ENCODE measurements around the gene ZNF300. TPM values are rescaled to one million over a fixed set of nuclear protein-coding genes. Genes with fewer than 3 reads are reported as not detected.
A peak's percentile ranks its signal among the peaks of the same experiment; 100 is the strongest.

ZNF300 gene
- total and polyA plus RNA-seq, 4 donors, result 0.28 to 0.84 (median 0.56) TPM

DNA sequence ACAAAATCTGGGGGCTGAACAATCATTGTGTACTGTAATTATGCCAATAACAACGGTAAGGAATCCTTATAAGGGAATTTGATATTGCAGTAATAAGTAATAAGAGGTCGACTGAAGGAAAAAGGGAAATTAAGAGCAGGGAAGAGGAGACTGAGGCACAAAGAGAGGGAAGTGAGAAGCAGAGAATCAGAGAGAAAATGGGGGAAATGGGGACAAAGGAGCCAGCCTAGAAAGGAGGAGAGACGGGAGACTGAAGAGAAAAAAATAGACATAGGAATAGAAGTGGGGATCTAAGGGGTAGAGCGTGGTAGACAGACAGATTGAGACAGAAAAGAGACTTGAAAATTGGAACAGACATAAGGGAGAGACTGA, 518 bp upstream of the ZNF300 start:
- WGBS, result 26% methylated on average over 4 of the region's 4 CpGs
- Histone ChIP-seq H3K4me3 (ENCODE audit: low read depth in 1 of 3, low read length in 3 of 3) (peak overlapping the region; percentile 40 to 62 (median 51)), H3K4me1 (ENCODE audit: control insufficient read depth in 4 of 4, insufficient read depth in 4 of 4, low read length in 3 of 4) (peaks cover 0 to 7% (median 2%) of the 10 kb centered on the region in 4 donors), H3K27me3 (ENCODE audit: control insufficient read depth in 4 of 4, insufficient read depth in 4 of 4, low read length in 3 of 4) (no peaks in the 10 kb centered on the region), H3K36me3 (ENCODE audit: control insufficient read depth in 4 of 4, insufficient read depth in 3 of 4, low read depth in 1 of 4, low read length in 3 of 4) (peaks cover 0 to 4% (median 2%) of the 10 kb centered on the region in 4 donors), H3K9ac (ENCODE audit: low read depth in 1 of 2, low read length in 2 of 2) (no peak overlapping the region), H3K9me3 (ENCODE audit: control insufficient read depth in 4 of 4, low read length in 3 of 4) (peaks cover 25 to 67% (median 33%) of the 10 kb centered on the region in 4 donors), H3K27ac (ENCODE audit: low read depth in 1 of 2, low read length in 2 of 2) (no peak overlapping the region)
- no peak for TF ChIP-seq ATF3 (IDR thresholded peaks at IDR 0.05)
- no peak for TF ChIP-seq ZBTB33 (IDR thresholded peaks at IDR 0.05)
- no peak for TF ChIP-seq HNF4G (IDR thresholded peaks at IDR 0.05)
- no peak for TF ChIP-seq MAX (IDR thresholded peaks at IDR 0.05)
- TF ChIP-seq CTCF (IDR thresholded peaks at IDR 0.05; ENCODE audit: low read depth, low read length, missing input control), result no peak
- TF ChIP-seq HNF4A (conservative IDR thresholded peaks at IDR 0.05), result no peak
- no peak for TF ChIP-seq EGR1 (IDR thresholded peaks at IDR 0.05; ENCODE audit: low read depth in 2 of 2)
- no peak for TF ChIP-seq SP1 (IDR thresholded peaks at IDR 0.05)
- no peak for TF ChIP-seq FOXA1 (IDR thresholded peaks at IDR 0.05)
- DNase-seq (ENCODE audit: low spot score), result no peak

GRCh38 chr5:150901446-150901845, 3.3 kb downstream of the ZNF300 start:
- peaks cover 0 to 7% (median 2%) of the 10 kb centered on the region in 4 donors for H3K4me1 ChIP-seq (ENCODE audit: control insufficient read depth in 4 of 4, insufficient read depth in 4 of 4, low read length in 3 of 4)
- H3K9ac ChIP-seq (ENCODE audit: low read depth in 1 of 2, low read length in 2 of 2), result no peak overlapping the region
- peaks cover 0 to 9% (median 4%) of the 10 kb centered on the region in 4 donors for H3K36me3 ChIP-seq (ENCODE audit: control insufficient read depth in 4 of 4, insufficient read depth in 3 of 4, low read depth in 1 of 4, low read length in 3 of 4)
- H3K27me3 ChIP-seq (ENCODE audit: control insufficient read depth in 4 of 4, insufficient read depth in 4 of 4, low read length in 3 of 4), result no peaks in the 10 kb centered on the region
- WGBS, result 94% methylated on average over 2 of the region's 2 CpGs
- no peak for DNase-seq (ENCODE audit: low spot score)
- peaks cover 27 to 78% (median 48%) of the 10 kb centered on the region in 4 donors for H3K9me3 ChIP-seq (ENCODE audit: control insufficient read depth in 4 of 4, low read length in 3 of 4)
- no peak overlapping the region for H3K27ac ChIP-seq (ENCODE audit: low read depth in 1 of 2, low read length in 2 of 2)
- peak overlapping the region in 1 of 3 donors; percentile 24 for H3K4me3 ChIP-seq (ENCODE audit: low read depth in 1 of 3, low read length in 3 of 3)
- TF ChIP-seq HNF4G (IDR thresholded peaks at IDR 0.05) (no peak), RXRA (IDR thresholded peaks at IDR 0.05) (no peak), HNF4A (conservative IDR thresholded peaks at IDR 0.05) (no peak), YY1 (IDR thresholded peaks at IDR 0.05) (no peak), TAF1 (conservative IDR thresholded peaks at IDR 0.05) (no peak), CTCF (IDR thresholded peaks at IDR 0.05; ENCODE audit: low read depth, low read length, missing input control) (no peak)
